HEK293 (cell line): ENCODE data around the gene PSMD13.
A peak's percentile ranks its signal among the peaks of the same experiment; 100 is the strongest.

Source experiments
- CTCF ChIA-PET: fragments of 350-600 bp; formaldehyde crosslinking; extraction: SDS; loops from one replicate; lab custom pipeline; 2021; ENCODE audit warnings: antibody characterized with exemption; lab: Yijun Ruan, JAX
- POLR2A ChIA-PET: fragments of 300-600 bp; formaldehyde crosslinking; extraction: SDS; loops from one replicate; lab custom pipeline; 2020; ENCODE audit warnings: antibody characterized with exemption, inconsistent platforms; lab: Yijun Ruan, JAX
- H3K27ac ChIP-seq: fragments of 200-500 bp; sonication (Bioruptor generic); 2 replicates; pipeline ENCODE4 v1.5.1; 2014; ENCODE audit warnings: low read depth, low read length, control low read depth, inconsistent platforms; ENCODE audit errors: extremely low read depth
- H3K36me3 ChIP-seq, 2 experiments: fragments of 200-500 bp in 1 of 2; sonication (Bioruptor generic) in 1 of 2; 1 replicate in 1 of 2; 2 replicates in 1 of 2; pipeline ENCODE4 v1.5.1; 2014 to 2017; ENCODE audit warnings: inconsistent platforms in 2 of 2, low read length in 2 of 2; ENCODE audit not compliant: control insufficient read depth in 2 of 2, insufficient read depth in 1 of 2
- H3K4me1 ChIP-seq: fragments of 200-500 bp; sonication (Bioruptor generic); 2 replicates; pipeline ENCODE4 v1.5.1; 2014; ENCODE audit warnings: mild to moderate bottlenecking, low read length, inconsistent platforms; ENCODE audit not compliant: control insufficient read depth, insufficient read depth
- H3K4me3 ChIP-seq: 2 replicates; pipeline ENCODE4 v1.5.1; 2011; ENCODE audit warnings: low read depth, mild to moderate bottlenecking, control low read depth, low read length, moderate library complexity
- H3K9me3 ChIP-seq: fragments of 200-500 bp; sonication (Bioruptor generic); 2 replicates; pipeline ENCODE4 v1.5.1; 2014; ENCODE audit warnings: low read depth, low read length, inconsistent platforms; ENCODE audit not compliant: control insufficient read depth, insufficient read depth
- BCL11B ChIP-seq: fragments of 450-650 bp; formaldehyde crosslinking; IDR thresholded peaks from 2 replicates; pipeline ENCODE4 v1.5.1; 2016; ENCODE audit warnings: low read depth, missing biosample characterization, missing genetic modification characterization
- HOXC10 ChIP-seq: sonication (generic); formaldehyde crosslinking; IDR thresholded peaks from 2 replicates; pipeline ENCODE4 v1.8.1; 2023; ENCODE audit warnings: mild to moderate bottlenecking, missing genetic modification reagents
- HOXD13 ChIP-seq: sonication (generic); formaldehyde crosslinking; IDR thresholded peaks from 2 replicates; pipeline ENCODE4 v1.8.0; 2022; ENCODE audit warnings: missing genetic modification reagents, borderline replicate concordance
- OSR2 ChIP-seq: fragments of 450-650 bp; formaldehyde crosslinking; IDR thresholded peaks from 2 replicates; pipeline ENCODE4 v1.5.1; 2016; ENCODE audit warnings: missing biosample characterization, missing genetic modification characterization
- PRDM1 ChIP-seq: fragments of 450-650 bp; formaldehyde crosslinking; IDR thresholded peaks from 2 replicates; pipeline ENCODE4; 2016; ENCODE audit warnings: missing biosample characterization, missing genetic modification characterization
- REST ChIP-seq: fragments of 450-650 bp; formaldehyde crosslinking; IDR thresholded peaks from 2 replicates; pipeline ENCODE4 v1.5.1; 2016; ENCODE audit warnings: missing biosample characterization, missing genetic modification characterization
- ZBTB26 ChIP-seq: fragments of 450-650 bp; formaldehyde crosslinking; optimal IDR thresholded peaks from 2 replicates; pipeline ENCODE3; 2016; ENCODE audit warnings: missing biosample characterization, mild to moderate bottlenecking, missing genetic modification characterization
- ZNF112 ChIP-seq: fragments of 450-650 bp; formaldehyde crosslinking; IDR thresholded peaks from 2 replicates; pipeline ENCODE4 v1.5.0; 2017; ENCODE audit warnings: missing biosample characterization, missing genetic modification characterization
- ZNF140 ChIP-seq: fragments of 450-650 bp; formaldehyde crosslinking; IDR thresholded peaks from 2 replicates; pipeline ENCODE4 v1.5.1; 2016; ENCODE audit warnings: missing biosample characterization, missing genetic modification characterization
- ZNF26 ChIP-seq: fragments of 450-650 bp; formaldehyde crosslinking; IDR thresholded peaks from 2 replicates; pipeline ENCODE4 v1.5.1; 2016; ENCODE audit warnings: missing biosample characterization, missing genetic modification characterization
- ZNF621 ChIP-seq: fragments of 450-650 bp; formaldehyde crosslinking; IDR thresholded peaks from 2 replicates; pipeline ENCODE4 v1.5.1; 2017; ENCODE audit warnings: missing biosample characterization, missing genetic modification characterization
- ZNF623 ChIP-seq: fragments of 450-650 bp; formaldehyde crosslinking; IDR thresholded peaks from 2 replicates; pipeline ENCODE4 v1.5.1; 2016; ENCODE audit warnings: missing biosample characterization, missing genetic modification characterization
- ZNF692 ChIP-seq: fragments of 450-650 bp; formaldehyde crosslinking; IDR thresholded peaks from 2 replicates; pipeline ENCODE4 v1.5.1; 2016; ENCODE audit warnings: missing biosample characterization, missing genetic modification characterization
- ZNF837 ChIP-seq: fragments of 450-650 bp; formaldehyde crosslinking; IDR thresholded peaks from 2 replicates; pipeline ENCODE4 v1.5.1; 2016; ENCODE audit warnings: missing biosample characterization, missing genetic modification characterization

PSMD13 gene

GRCh38 chr11:279040-279965 is 42.5 kb downstream of the PSMD13 start:
- H3K36me3 ChIP-seq = no peaks in the 10 kb centered on the region
- no peaks in the 10 kb centered on the region for H3K4me1 ChIP-seq
- ChIA-PET POLR2A (no interaction called here), CTCF (interaction anchor here (1.0 to 4.0 kb wide), 2 partner anchors 29 to 76 kb away, joined by 7 to 28 read pairs; no protein-coding TSS in a partner anchor)
- H3K27ac ChIP-seq = no peak overlapping the region
- TF ChIP-seq ZNF621 (no peak), PRDM1 (tag by site-specific recombination) (no peak), ZNF140 (no peak), ZNF112 (tag by site-specific recombination) (no peak), OSR2 (tag by site-specific recombination) (no peak), ZNF623 (no peak)
- H3K4me3 ChIP-seq = no peak overlapping the region
- H3K9me3 ChIP-seq = no peaks in the 10 kb centered on the region

GRCh38 chr11:279966-280705 is 43.4 kb downstream of the PSMD13 start:
- ChIA-PET CTCF (interaction anchor here (0.5 to 1.3 kb wide), 6 partner anchors 9 to 447 kb away, joined by 3 to 7 read pairs (median 3); no protein-coding TSS in a partner anchor), POLR2A (interaction anchor here (0.6 kb wide), 1 partner anchor 84 kb away, joined by 3 read pairs; no protein-coding TSS in a partner anchor)
- Histone ChIP-seq H3K36me3 (no peaks in the 10 kb centered on the region), H3K4me1 (no peaks in the 10 kb centered on the region), H3K9me3 (no peaks in the 10 kb centered on the region), H3K27ac (no peak overlapping the region), H3K4me3 (peak overlapping the region; percentile 6)
- TF ChIP-seq BCL11B (tag by site-specific recombination) (no peak), ZNF26 (tag by site-specific recombination) (no peak), ZBTB26 (tag by site-specific recombination) (peak; percentile 45), REST (tag by site-specific recombination) (peak; percentile 89), HOXC10 (CRISPR knock-in tag) (peak; percentile 23; the same call in 1 of the 2 replicates), HOXD13 (CRISPR knock-in tag) (no peak), ZNF692 (tag by site-specific recombination) (no peak), ZNF837 (tag by site-specific recombination) (no peak)
